Effector CD8-positive, alpha-beta T cell (primary cell): ENCODE data around the gene RASAL1.

Experiments
- DNase-seq: peaks from one replicate; lab custom pipeline; 2025; lab: John Stamatoyannopoulos, UW

RASAL1 gene

GRCh38 chr12:113075137-113075683 lies 60.4 kb downstream of the RASAL1 start:
- DNase-seq, result no peak

- DNase-seq, result no peak
Observed at GRCh38 chr12:113073586-113073985, 62.0 kb downstream of the RASAL1 start.

- DNase-seq, result no peak
Observed at GRCh38 chr12:113072136-113072535, 63.4 kb downstream of the RASAL1 start.

- DNase-seq, result no peak
Observed at GRCh38 chr12:113071135-113072112, 64.1 kb downstream of the RASAL1 start.

DNA sequence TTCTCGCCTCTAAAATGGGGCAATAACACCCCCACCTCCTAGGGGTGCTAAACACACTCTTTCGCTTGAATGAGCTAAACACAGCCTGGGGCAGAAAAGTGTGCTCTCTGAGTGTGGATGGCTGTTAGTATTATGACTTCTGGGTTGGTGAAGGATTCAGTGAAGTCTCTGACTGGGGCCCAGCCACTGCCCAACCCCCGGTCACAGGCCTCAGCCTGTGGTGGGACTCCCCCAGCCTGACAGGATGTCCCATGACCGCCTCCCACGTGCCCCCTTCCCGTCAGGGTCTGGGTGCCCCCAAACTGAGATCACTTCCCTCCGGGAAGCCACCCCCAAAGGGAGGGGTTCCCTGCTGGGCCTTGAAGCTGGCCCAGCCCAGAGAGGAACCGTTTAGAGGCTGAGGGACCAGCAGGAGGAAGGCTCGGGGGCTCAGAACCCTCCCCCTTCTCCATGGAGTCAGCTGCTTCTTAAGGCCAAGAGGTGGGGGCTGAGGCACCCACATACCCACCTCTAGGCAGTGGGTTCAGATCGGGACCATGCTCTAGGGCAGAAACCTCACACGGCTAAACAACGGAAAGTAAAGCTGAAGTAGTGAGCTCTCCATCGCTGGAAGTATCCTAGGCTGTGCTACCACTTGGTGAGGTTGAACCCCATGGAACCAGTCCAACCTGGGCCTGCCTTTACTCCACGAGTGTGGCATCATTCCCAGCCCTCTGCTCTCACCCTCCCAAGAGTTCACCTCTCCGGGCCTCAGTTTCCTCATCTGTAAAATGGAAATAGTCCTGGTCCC lies 65.2 kb downstream of the RASAL1 start:
- DNase-seq, result no peak

DNA sequence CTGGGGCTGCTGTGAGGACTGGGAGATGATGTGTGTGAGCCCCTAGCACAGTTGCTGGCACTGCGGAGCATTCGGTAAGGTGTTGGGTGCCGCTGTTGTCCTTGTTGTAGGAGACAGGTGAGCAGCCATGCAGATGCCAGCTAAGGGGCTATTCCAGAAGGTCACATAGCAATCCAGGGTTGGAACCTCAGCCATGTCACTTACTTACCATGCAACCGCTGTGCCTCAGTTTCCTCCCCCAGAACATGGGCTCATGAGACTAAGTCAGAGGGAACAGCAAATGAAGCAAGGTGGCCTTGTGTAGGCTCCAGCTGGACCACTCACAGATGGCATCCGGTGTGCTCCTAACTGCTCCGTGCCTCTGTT lies 65.8 kb downstream of the RASAL1 start:
- no peak for DNase-seq

GRCh38 chr12:113069149-113069548 lies 66.4 kb downstream of the RASAL1 start:
- DNase-seq, result no peak

DNA sequence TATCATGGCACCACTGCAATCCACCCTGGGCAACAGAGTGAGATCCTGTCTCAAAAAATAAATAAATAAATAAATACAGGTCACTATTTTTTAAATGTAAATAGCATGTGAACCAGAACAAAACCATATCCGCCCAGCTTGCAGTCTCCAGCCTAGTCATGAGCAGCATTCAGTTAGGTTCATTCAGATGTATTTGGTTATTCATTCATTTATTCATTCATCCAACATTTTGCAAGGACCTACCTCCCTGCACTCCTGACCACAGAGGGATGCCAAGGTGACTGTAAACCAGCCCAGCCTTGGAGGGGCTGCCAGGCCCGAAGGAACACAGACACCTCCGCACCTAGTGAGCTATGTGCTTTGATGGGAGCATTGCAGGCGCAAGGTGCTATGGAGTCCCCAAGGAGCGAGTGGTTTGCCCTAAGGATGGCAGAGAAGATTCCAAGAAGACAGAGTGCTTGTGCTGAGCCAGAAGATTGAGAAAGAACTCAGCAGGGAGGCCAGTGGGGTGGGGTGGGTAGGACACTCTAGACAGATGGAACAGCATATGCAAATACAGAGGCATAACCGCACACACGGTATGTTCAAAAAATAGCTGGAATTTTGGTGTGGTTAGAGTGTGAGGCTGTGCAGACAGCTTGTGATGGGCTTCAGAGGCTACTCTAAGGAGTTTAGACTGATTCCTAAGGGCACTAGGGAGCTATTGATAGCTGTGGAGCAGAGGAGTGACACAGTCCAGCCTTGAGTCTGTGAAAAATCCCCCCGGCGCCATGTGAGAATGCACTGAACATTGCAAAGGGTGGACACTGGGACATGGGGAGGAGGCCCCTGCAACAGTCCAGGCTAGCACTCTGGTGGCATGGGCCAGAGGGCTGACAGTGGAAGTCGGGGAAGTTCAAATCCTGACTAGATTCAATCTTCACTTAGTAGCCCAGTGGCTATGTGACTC lies 67.3 kb downstream of the RASAL1 start:
- no peak for DNase-seq

DNA sequence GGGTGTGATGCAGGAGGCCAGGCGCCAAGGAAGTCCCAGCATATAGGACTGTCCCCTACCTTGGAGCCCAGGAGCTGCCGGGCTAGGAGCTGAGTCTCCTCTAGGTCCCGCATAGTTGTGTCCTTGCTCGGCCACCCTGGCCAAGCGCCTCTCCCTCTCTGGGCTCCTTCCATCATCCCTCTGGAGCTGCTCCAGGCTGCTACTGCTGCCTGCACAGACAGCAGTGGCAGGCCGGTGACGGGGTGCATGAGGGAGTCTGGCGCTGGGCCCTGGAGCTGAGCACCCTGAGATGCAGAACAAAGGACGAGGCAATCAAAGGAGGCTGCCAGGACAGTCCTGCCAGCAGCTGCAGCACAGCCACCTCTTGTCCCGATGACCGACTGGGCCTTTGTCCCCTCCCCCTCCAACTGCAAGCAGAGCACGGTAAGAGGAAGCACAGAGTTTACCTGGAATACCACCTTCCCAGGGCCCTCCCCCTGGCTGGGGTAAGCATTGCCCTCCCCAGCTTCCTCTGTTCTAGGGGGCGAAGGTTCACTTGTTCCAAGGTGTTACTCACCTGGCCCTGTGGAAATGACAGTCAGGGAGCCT lies 68.7 kb downstream of the RASAL1 start:
- no peak for DNase-seq

DNA sequence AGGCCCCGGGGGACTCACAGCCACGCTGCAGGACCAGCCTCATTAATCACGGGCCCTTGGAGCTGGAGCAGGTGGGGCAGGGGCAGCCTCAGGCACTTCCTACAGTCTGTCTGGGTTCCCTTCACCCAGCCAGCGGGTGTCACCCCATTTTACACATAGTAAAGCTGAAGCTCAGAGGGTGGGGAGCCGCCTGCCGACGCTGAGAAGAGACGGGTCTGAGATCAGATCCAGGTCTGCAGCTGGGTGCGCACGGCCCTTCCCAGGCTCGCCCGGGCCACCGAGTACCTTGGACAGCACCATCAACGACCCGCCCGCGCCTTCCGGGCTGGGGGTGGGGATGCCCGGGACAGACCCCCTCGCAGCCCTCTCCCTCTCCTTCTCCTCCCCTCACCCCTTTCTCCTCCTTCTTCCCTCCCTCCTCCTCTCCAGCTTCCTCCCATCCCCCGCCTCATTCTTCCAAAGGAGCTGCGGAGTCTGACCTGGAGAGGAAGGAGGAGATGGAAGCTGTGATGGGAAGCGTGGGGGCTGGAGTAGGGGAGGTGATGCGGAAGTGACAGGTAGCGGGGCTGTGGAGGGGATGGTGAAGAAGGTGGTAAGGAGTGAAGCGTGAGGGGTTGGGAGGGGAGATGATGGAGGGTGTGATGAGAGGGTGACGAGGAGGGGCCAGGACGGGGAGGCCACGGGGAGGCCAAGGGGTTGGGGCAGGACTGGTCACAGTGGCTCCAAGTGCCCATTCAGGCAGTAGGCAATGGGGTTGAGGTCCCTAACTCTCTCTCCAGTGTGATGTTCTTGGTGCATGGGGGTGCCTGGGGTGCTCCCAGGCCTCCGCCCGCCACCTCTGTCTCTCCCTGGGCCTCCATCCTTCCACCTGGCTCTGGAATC lies 70.2 kb downstream of the RASAL1 start:
- no peak for DNase-seq

GRCh38 chr12:113064395-113065125 lies 71.0 kb downstream of the RASAL1 start:
- DNase-seq, result no peak

DNA sequence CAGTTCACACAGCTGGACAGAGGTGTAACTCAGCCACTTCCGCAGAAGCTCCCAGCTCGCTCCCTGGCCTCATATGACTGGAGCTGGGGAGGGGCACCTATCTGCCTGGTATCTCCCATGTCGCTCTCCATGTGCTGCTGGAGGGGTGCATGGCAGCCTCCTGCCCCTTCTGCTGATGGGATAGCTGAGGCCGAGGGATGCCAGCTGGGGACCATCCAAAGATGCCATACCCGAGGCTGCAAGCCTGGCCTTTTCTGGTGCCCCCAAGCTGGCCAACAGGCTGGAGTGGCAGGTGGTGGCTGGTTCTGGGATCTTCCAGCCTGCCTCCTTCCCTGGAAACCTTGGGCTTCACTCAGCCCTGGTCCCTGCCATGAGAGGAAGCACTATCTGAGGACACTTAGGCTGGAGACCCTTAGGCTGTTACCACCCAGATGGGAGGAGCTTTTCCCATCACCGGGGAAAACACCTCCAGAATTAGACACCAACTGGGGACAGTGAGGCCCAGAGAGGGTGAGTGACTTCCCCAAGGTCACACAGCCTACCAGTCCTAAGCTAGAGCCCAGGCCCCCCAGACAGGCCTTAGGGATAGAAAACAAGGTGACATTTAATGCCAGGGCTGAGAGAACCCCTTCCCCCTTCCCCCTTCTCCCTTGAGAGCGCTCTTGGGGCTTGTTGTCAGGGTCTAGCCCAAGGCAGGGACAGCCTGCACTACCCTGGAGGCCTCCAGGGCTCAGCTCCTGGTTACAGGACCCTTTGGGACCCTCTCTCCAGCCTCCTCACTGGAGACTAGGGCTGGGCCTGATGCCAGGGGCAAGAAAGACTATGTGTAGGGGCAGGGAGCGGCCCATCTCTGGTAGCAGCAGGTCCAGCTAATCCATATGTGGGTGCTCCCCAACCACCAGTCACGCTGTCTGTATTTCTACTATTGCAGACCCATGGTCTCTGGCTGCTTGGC lies 71.9 kb downstream of the RASAL1 start:
- DNase-seq, result no peak

DNA sequence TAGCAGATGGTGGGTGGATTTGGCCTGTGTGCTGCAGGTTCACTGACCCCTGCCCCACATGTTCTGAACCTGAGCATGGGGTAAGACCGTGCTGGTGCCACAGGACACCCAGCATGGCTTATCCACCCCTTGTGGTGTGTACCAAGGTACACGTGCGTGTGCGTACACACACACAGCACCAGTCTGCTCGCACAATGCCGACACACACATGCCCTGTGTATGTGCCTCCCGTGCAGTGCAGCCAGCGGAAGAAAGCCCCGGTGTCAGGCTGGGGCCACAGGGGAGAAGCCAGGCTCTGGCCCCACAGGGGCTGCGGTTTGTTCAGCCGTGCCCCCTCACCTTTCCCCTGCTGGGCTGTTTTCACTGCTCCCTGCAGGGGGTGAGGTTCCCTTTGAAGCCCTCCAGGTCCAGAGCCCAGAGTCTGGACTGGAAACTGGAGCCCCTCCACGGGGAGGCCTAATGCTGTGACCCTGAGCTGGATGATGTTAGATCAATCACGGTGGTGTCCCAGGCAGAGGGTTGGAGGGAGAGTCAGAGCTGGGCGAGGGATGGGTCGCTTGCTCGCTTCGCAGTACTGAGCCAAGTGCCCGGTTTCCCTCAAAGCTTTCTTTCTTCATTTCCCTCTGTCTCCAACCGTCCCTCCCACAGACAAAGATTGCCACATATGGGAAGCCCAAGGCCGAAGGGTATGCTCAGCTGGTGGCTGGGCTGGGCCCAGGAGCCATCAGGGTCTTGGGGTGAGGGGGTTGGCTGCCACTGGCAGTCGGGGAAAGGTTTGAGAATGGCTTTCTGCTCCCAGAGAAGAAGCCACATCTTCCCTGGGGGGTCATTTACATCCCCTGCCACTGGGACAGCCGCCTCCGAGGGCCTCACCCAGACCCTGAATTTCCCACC lies 72.8 kb downstream of the RASAL1 start:
- DNase-seq, result no peak

GRCh38 chr12:113061061-113061694 lies 74.4 kb downstream of the RASAL1 start:
- no peak for DNase-seq

DNA sequence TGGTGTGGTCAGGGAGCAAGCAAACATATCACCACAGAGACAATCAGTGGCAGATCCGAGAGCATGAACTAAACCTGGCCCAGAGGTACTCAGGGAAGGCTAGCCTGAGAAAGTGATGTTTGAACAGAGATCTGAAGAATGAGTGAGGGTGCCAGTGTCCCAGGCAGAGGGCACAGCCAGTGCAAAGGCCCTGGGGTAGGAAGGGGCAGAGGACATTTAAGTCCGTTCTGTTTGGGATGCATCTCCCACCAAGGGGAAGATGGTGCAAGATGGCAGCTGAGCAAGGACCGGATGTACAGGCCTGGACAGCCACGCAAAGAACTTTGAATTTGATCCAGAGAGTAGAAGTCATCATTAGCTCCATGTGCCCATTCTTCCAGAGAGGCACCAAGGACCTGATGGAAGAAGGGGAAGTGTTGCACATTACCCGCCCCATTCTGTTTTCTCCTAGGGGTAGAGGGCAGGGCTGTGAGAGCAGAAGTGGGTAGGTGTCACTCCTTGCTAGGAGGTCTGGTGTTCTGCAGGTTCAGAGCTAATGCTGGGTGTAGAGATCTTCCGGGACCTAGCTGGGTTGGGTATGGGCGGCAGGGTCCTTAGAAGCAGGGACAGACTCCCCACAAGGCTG lies 75.1 kb downstream of the RASAL1 start:
- DNase-seq, result no peak

GRCh38 chr12:113059071-113059595 lies 76.4 kb downstream of the RASAL1 start:
- no peak for DNase-seq
